Epithelial cell of proximal tubule (primary cell): ENCODE results near the gene GXYLT2. TPM values are rescaled to one million over a fixed set of nuclear protein-coding genes. Genes with fewer than 3 reads are reported as not detected.
A peak's percentile ranks its signal among the peaks of the same experiment; 100 is the strongest.

ENCODE experiments used
- DNase-seq: peaks from one replicate; pipeline ENCODE4 v3.0.0-alpha.2; 2011; ENCODE audit warnings: low read depth
- H3K4me3 ChIP-seq: 2 replicates; pipeline ENCODE4 v1.5.1; 2011; ENCODE audit warnings: low read depth, mild to moderate bottlenecking, low read length
- total RNA-seq: library from RNA; depleted of rRNA; stranded (reverse); fragments of >200 nt; gene quantifications from 2 replicates; pipeline ENCODE4 v1.2.3, GENCODE V29; 2015
- TF ChIP-seq, protein P1 (sequence below): conservative IDR thresholded peaks from 2 replicates; pipeline ENCODE4 v1.5.1; 2012; ENCODE audit warnings: low read depth, mild to moderate bottlenecking, low read length

The GXYLT2 gene
- total RNA-seq, 1 donor from 2014 or later = 1.6 TPM

DNA sequence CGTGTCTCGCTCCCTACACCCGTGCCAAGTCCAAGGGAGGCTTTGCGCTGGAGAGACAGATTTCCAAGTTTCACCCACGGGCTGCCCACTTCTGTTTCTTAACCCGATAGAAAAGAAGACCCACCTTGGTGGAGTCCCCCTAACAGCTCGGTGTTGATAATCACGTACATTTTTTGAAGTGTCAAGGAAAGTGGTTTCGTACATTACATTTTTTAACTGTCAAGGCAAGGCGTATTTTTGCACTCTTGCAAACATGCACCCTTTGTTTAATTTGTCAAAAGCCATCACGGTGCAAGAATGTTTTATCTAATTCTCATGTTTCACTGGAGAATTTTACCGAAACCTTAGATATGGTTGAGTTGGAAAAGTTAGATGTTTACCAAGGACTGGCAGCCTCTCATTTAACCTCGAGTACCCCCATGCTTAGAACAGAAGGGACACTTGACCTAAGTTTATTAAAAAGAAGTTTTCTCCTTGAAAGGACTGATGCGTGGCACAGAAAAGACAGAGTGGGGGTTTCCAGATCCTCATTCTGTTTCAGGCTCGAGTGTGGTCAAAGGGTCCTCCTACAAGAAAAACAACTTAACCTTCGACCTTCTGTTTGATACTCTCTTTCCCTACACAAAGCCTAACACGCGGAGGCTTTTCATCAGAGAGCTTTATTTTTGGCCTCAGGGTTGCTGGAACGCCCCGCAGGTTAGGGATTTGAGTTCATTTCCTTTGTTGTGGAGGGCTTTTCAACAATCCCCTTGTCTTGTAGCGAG, 882 bp downstream of the GXYLT2 start:
- no peak for DNase-seq
- TF ChIP-seq, protein P1, sequence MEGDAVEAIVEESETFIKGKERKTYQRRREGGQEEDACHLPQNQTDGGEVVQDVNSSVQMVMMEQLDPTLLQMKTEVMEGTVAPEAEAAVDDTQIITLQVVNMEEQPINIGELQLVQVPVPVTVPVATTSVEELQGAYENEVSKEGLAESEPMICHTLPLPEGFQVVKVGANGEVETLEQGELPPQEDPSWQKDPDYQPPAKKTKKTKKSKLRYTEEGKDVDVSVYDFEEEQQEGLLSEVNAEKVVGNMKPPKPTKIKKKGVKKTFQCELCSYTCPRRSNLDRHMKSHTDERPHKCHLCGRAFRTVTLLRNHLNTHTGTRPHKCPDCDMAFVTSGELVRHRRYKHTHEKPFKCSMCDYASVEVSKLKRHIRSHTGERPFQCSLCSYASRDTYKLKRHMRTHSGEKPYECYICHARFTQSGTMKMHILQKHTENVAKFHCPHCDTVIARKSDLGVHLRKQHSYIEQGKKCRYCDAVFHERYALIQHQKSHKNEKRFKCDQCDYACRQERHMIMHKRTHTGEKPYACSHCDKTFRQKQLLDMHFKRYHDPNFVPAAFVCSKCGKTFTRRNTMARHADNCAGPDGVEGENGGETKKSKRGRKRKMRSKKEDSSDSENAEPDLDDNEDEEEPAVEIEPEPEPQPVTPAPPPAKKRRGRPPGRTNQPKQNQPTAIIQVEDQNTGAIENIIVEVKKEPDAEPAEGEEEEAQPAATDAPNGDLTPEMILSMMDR = no peak
- H3K4me3 ChIP-seq = peak overlapping the region; percentile 61

DNA sequence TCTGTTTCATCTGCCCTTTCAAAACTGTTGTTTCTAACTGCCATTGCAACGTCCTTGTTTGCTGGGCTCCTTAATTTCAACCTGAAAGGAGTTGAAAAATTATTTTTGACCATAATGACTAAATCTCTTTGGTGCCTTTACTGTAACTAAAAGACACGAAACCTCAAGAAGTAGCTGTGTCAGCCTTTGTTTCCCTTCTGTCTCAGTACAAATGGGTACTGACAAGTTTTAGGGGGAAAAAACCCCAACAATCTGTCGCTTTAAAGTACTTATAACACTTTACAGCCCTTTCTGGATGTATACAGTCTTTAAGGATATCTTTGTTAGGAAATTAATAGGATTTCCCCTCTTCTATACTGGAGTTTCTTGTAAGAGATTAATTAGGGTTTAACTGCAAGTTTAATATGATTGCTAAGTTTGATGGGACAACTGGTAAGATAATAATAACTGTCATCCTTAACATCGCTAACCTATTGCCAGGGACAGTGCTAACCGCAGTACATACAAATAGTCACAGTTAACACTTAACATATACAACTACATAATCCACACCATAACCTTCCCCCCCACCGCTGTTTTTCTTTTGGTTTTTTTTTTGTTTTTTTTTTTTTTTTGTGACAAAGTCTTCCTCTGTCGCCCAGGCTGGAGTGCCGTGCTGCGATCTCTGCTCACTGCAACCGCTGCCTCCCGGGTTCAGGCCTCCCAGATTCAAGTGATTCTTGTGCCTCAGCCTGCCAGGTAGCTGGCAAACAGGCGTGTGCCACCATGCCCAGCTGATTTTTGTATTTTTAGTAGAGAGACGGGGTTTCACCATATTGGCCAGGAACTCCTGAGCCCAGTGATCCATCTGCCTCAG, 1.7 kb downstream of the GXYLT2 start:
- DNase-seq = no peak
- TF ChIP-seq, protein P1 = no peak
- H3K4me3 ChIP-seq = peak overlapping the region; percentile 61

DNA sequence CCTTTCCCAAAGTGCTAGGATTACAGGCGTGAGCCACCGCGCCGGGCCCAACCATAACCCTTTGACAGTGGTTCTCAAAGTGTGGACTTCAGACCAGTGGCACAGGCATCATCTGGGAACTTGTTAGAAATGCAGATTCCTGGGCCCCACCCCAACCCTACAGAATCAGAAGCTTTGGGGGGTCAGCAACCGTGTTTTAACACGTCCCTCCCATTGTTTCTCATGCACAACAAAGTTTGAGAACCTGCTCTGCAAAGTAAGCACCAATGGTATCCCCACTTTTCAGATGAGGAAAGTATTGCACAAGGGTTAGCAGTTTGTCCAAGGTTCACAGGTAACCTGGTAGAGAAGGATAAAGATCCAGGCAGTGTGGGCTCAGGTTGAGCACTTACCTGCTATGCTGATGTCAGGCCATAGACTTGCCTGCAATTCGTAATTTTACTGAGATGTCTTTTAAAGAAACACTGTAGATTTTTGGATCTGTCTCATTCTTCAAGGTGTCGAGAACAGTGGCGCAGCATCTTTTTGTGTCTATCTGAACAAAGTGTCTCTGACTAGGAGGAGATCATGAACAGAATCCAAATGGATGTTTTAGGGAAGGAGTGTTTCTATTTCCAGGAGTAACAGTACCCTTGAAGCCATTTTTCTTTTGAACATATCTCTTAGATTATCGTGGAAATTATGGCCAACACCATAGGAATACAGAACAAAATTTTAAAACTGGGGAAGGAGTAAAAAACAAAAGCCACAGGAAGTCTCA, 2.5 kb downstream of the GXYLT2 start:
- TF ChIP-seq, protein P1 = no peak
- DNase-seq = no peak
- H3K4me3 ChIP-seq = no peak overlapping the region

DNA sequence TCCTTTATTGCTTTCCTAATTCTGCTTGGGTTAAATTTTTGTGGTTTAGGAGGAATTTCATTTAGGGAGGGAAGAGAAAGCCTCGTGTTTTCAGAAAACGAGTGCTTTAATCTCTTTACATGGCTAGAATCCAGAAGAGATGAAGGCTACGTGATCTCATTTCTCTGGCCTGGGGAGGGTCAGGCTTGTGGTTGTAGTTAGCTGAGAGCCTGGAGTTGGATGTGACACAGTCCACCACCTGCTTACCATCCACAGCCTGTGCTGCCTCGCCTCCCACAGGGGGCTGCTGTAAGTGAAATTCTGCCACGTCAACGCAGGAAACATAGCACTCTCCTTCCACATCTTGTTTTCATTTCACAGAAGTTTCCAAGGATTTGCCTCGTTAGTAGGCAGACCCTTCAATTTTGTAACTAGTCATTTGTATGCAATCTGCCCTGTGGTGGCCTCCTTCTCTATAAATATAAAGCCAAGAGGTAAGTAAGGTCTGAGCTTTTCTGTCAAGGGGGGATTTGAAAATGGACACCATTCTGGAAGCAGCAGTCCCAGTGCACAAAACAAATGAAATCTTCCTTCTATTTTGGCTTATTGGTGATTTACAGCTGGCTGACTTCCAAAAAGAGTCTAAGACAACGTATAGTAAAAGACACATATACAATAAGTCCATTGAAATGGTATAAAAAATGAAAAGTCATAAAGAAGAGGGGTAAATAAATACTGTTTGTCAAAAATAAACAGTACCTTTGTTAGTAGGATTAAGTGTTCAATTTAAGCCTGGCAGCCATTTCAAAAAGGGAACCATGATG, 3.4 kb downstream of the GXYLT2 start:
- no peak for DNase-seq

DNA sequence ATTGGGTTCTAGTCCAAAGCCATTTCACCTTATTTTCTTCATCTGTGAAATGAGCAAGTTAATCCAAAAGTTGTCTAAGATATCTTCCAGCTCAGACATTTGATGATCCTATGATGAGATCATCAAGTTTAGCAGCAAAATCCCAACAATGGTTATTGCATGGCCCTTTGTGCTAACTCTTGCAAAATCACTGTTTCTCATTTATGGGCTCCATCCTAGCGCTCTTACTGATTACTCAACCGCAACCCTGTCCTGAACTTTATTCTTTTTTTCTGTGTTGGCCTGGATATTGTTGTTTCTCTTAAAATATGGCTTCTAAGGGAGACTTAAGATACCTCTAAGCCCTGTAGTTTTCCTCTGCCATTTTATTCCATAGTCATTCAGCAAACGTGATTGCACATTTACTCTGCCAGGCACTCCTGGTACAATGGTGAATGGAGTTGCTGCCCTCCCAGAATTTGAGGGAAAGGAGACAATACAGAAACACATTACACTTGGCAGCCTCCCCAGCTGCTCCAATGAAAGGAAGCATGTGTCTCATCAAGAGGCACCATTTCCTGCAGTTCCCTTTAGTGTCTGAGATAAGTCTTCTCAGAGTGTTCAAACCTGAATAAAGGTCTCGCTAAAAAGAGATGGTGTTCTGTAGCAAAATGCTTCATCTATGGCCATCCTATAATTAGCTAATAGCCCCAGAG, 4.4 kb downstream of the GXYLT2 start:
- no peak overlapping the region for H3K4me3 ChIP-seq
- TF ChIP-seq, protein P1 = no peak
- peak; percentile 64 for DNase-seq

More for the DNA sequence above, 3.4 kb downstream of the GXYLT2 start:
- no peak overlapping the region for H3K4me3 ChIP-seq
- TF ChIP-seq, protein P1 = peak; percentile 11

DNA sequence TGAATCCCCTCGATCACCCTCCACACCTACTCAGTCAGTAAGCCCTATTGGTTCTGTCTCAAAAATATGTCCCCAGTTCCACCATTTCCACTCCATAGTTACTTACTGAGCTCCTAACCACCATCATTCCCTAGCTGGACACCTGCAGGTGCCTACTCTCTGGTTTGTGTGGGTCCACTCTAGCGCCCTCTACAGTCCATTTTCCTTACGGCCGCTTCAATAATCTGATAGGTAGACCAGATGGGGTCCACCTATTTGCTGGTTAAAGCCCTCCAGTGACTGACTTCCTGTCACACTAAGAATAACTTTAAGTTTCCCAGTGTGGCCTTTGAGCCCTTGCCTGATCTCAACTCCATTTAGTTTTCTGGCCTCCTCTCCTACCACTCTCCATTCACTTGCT, 5.0 kb downstream of the GXYLT2 start:
- no peak for DNase-seq
- H3K4me3 ChIP-seq = no peak overlapping the region
- TF ChIP-seq, protein P1 = peak; percentile 57
